ENCODE measurements around the gene ELL2. TPM values are rescaled to one million over a fixed set of nuclear protein-coding genes. Genes with fewer than 3 reads are reported as not detected.
A peak's percentile ranks its signal among the peaks of the same experiment; 100 is the strongest.

ELL2 gene
- total and polyA plus RNA-seq, 2 of the 13 experiments (the other 11 are each of a cell fraction or from before 2014, with no cell fraction given), result 78.9 to 97.1 TPM

GRCh38 chr5:95966005-95966404, 4.4 kb upstream of the ELL2 start (continued):
- TF ChIP-seq CERS6 (CRISPR knock-in tag; IDR thresholded peaks at IDR 0.05), result no peak
- TF ChIP-seq TP53 (CRISPR knock-in tag; conservative IDR thresholded peaks at IDR 0.05), result no peak
- TF ChIP-seq ZFAT (CRISPR knock-in tag; conservative IDR thresholded peaks at IDR 0.05), result no peak
- peak; percentile 88 for TF ChIP-seq MIXL1 (CRISPR knock-in tag; IDR thresholded peaks at IDR 0.05)
- TF ChIP-seq CTCF (CRISPR knock-in tag; IDR thresholded peaks at IDR 0.05), result no peak
- no peak for TF ChIP-seq ZUFSP (CRISPR knock-in tag; IDR thresholded peaks at IDR 0.05; ENCODE audit: borderline replicate concordance)
- TF ChIP-seq ISL2 (CRISPR knock-in tag; IDR thresholded peaks at IDR 0.05), result peak; percentile 97
- no peak; the same call in 1 of the 2 replicates for TF ChIP-seq ZFP82 (CRISPR knock-in tag; IDR thresholded peaks at IDR 0.05; ENCODE audit: borderline replicate concordance)
- TF ChIP-seq ZMYM4 (CRISPR knock-in tag; IDR thresholded peaks at IDR 0.05), result peak; percentile 65; the same call in 1 of the 2 replicates
- TF ChIP-seq ESRRA (CRISPR knock-in tag; IDR thresholded peaks at IDR 0.05; ENCODE audit: low read depth), result no peak
- no peak for TF ChIP-seq PREB (CRISPR knock-in tag; IDR thresholded peaks at IDR 0.05)
- no peak for TF ChIP-seq KDM5A (IDR thresholded peaks at IDR 0.05; ENCODE audit: borderline replicate concordance, low read length)
- TF ChIP-seq ZBTB33 (CRISPR knock-in tag; IDR thresholded peaks at IDR 0.05), result no peak
- peak; percentile 96 for TF ChIP-seq PATZ1 (CRISPR knock-in tag; IDR thresholded peaks at IDR 0.05)
- TF ChIP-seq NFATC3 (CRISPR knock-in tag; IDR thresholded peaks at IDR 0.05), result no peak
- peak; percentile 84 for TF ChIP-seq RARA (CRISPR knock-in tag; IDR thresholded peaks at IDR 0.05)
- TF ChIP-seq RXRA (CRISPR knock-in tag; IDR thresholded peaks at IDR 0.05), result no peak; the same call in 1 of the 2 replicates
- no peak for TF ChIP-seq BHLHE40 (IDR thresholded peaks at IDR 0.05; ENCODE audit: low read length)
- no peak for TF ChIP-seq ZNF138 (CRISPR knock-in tag; IDR thresholded peaks at IDR 0.05; ENCODE audit: low read depth)
- TF ChIP-seq GLMP (CRISPR knock-in tag; IDR thresholded peaks at IDR 0.05; ENCODE audit: borderline replicate concordance), result no peak

Data from HepG2 (cell line).